NCI-H526 treated with DMSO at 0.1 percent for 48 hours (cell line): ENCODE results near the gene TAS2R38.
"Not testable (repeated sequence)": the region's sequence is repeated elsewhere in the genome, so short reads cannot be mapped to it uniquely, and the experiment has no call there.

Experiments used
- DNase-seq: peaks from one replicate; lab custom pipeline; 2025; lab: John Stamatoyannopoulos, UW

The TAS2R38 gene

GRCh38 chr7:141973673-141974072 is at the start of gene TAS2R38:
TAS2R38 (minus strand) TSS chr7:141973773; CDS start chr7:141973689, 84 bp downstream.
- DNase-seq = no peak

- DNase-seq = no peak
Measured at GRCh38 chr7:142018154-142018553, 44.6 kb upstream of the TAS2R38 start.

GRCh38 chr7:142017451-142017850 is 43.9 kb upstream of the TAS2R38 start:
- no peak for DNase-seq

GRCh38 chr7:142012825-142013511 is 39.4 kb upstream of the TAS2R38 start:
- no peak for DNase-seq

- no peak for DNase-seq
Measured at GRCh38 chr7:142010952-142011548, 37.5 kb upstream of the TAS2R38 start.

- no peak for DNase-seq
Measured at GRCh38 chr7:142009187-142009586, 35.6 kb upstream of the TAS2R38 start.

- no peak for DNase-seq
Measured at GRCh38 chr7:142006577-142006976, 33.0 kb upstream of the TAS2R38 start.

GRCh38 chr7:142002179-142002578 is 28.6 kb upstream of the TAS2R38 start:
- no peak for DNase-seq

GRCh38 chr7:142001163-142001874 is 27.7 kb upstream of the TAS2R38 start:
- DNase-seq = no peak

GRCh38 chr7:142000244-142000643 is 26.7 kb upstream of the TAS2R38 start:
- DNase-seq = no peak

GRCh38 chr7:141999058-141999623 is 25.6 kb upstream of the TAS2R38 start:
- DNase-seq = peak; percentile 6

GRCh38 chr7:141993354-141993753 is 19.8 kb upstream of the TAS2R38 start:
- DNase-seq = no peak

GRCh38 chr7:141992688-141993087 is 19.1 kb upstream of the TAS2R38 start:
- no peak for DNase-seq

- no peak for DNase-seq
Measured at GRCh38 chr7:141992156-141992555, 18.6 kb upstream of the TAS2R38 start.

GRCh38 chr7:141991140-141991539 is 17.6 kb upstream of the TAS2R38 start:
- DNase-seq = no peak

GRCh38 chr7:141990011-141990725 is 16.6 kb upstream of the TAS2R38 start:
- no peak for DNase-seq

GRCh38 chr7:141987803-141988202 is 14.2 kb upstream of the TAS2R38 start:
- DNase-seq = not testable (repeated sequence)

GRCh38 chr7:141986923-141987322 is 13.3 kb upstream of the TAS2R38 start:
- DNase-seq = no peak

- not testable (repeated sequence) for DNase-seq
Measured at GRCh38 chr7:141985926-141986325, 12.4 kb upstream of the TAS2R38 start.

- no peak for DNase-seq
Measured at GRCh38 chr7:141979568-141979967, 6.0 kb upstream of the TAS2R38 start.

GRCh38 chr7:141978351-141978750 is 4.8 kb upstream of the TAS2R38 start:
- DNase-seq = no peak
